Cerebellar nuclear complex (tissue), 1 donor: ENCODE data around the gene CFAP70.
"Not testable (repeated sequence)": the region's sequence is repeated elsewhere in the genome, so short reads cannot be mapped to it uniquely, and the experiment has no call there.

Source experiments
- DNase-seq, 2 experiments: peaks; one replicate each; lab custom pipeline; 2025; lab: John Stamatoyannopoulos, UW

Gene CFAP70

GRCh38 chr10:73339436-73339835 is 19.2 kb downstream of the CFAP70 start:
- no peak for DNase-seq

- no peak for DNase-seq
These were observed 19.8 kb downstream of the CFAP70 start for GRCh38 chr10:73338801-73339368.

GRCh38 chr10:73333202-73333601 is 25.5 kb downstream of the CFAP70 start:
- no peak for DNase-seq

GRCh38 chr10:73332379-73332778 is 26.3 kb downstream of the CFAP70 start:
- no peak for DNase-seq

- DNase-seq: not testable (repeated sequence)
These were observed 30.1 kb downstream of the CFAP70 start for GRCh38 chr10:73328523-73328922.

GRCh38 chr10:73325290-73325689 is 33.4 kb downstream of the CFAP70 start:
- not testable (repeated sequence) for DNase-seq

GRCh38 chr10:73323582-73323981 is 35.1 kb downstream of the CFAP70 start:
- DNase-seq: not testable (repeated sequence)

- DNase-seq: no peak
These were observed 48.2 kb downstream of the CFAP70 start for GRCh38 chr10:73310475-73310874.

GRCh38 chr10:73307203-73307800 is 51.4 kb downstream of the CFAP70 start:
- no peak for DNase-seq

- DNase-seq: no peak
These were observed 52.4 kb downstream of the CFAP70 start for GRCh38 chr10:73306171-73306708.

- no peak for DNase-seq
These were observed 61.7 kb downstream of the CFAP70 start for GRCh38 chr10:73296946-73297345.

GRCh38 chr10:73293461-73293860 is 65.2 kb downstream of the CFAP70 start:
- no peak for DNase-seq

GRCh38 chr10:73289958-73290357 is 68.7 kb downstream of the CFAP70 start:
- no peak for DNase-seq

- no peak for DNase-seq
These were observed 71.2 kb downstream of the CFAP70 start for GRCh38 chr10:73287441-73287840.

GRCh38 chr10:73281097-73281496 is 77.6 kb downstream of the CFAP70 start:
- DNase-seq: no peak

- DNase-seq: no peak
These were observed 94.2 kb downstream of the CFAP70 start for GRCh38 chr10:73264423-73264822.

GRCh38 chr10:73263693-73264347 is 94.8 kb downstream of the CFAP70 start:
- no peak for DNase-seq

GRCh38 chr10:73262880-73263555 is 95.6 kb downstream of the CFAP70 start:
- DNase-seq: no peak

GRCh38 chr10:73262105-73262730 is 96.4 kb downstream of the CFAP70 start:
- DNase-seq: no peak

GRCh38 chr10:73261362-73261995 is 97.2 kb downstream of the CFAP70 start:
- DNase-seq: no peak

- DNase-seq: not testable (repeated sequence)
These were observed 100.1 kb downstream of the CFAP70 start for GRCh38 chr10:73258612-73259011.

GRCh38 chr10:73253225-73253555 is 105.5 kb downstream of the CFAP70 start:
- no peak for DNase-seq
